A549 treated with ZK216348 at 1 μM for 4 hours (cell line): ENCODE data around the gene GJB1. TPM values are rescaled to one million over a fixed set of nuclear protein-coding genes. Genes with fewer than 3 reads are reported as not detected.

Source experiments
- total RNA-seq: library from RNA; stranded (reverse); fragments of 200-300 nt; extraction: Qiagen RNA extraction; gene quantifications from 5 replicates; pipeline ENCODE4 v1.2.3, GENCODE V29; 2022; ENCODE audit warnings: low read depth

Gene GJB1
- 0.22 TPM in 1 of 5 replicates, not detected in the others for total RNA-seq

DNA sequence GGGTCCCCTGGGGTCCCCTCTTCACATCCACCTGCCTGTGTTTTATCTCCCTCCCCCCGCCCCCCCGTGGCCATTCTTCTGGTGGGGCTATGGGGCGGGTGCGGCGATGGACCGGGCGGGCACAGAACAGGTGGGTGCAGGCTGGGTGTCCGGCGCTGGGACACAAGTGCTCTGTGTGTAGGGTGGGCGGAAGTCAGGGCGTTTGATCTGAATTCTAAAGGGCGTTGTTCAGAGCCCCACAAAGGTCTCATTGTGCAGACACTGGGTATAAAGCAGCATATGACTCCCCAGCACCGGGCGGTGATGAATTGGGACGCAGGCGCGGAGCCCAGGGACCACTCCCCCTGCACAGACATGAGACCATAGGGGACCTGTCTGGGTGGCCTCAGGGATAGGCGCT lies at the start of gene GJB1:
Gene GJB1 (plus strand): TSS at position 296 of the 400 bp plus-strand sequence. CDS start 484 bp downstream, outside the sequence.

DNA sequence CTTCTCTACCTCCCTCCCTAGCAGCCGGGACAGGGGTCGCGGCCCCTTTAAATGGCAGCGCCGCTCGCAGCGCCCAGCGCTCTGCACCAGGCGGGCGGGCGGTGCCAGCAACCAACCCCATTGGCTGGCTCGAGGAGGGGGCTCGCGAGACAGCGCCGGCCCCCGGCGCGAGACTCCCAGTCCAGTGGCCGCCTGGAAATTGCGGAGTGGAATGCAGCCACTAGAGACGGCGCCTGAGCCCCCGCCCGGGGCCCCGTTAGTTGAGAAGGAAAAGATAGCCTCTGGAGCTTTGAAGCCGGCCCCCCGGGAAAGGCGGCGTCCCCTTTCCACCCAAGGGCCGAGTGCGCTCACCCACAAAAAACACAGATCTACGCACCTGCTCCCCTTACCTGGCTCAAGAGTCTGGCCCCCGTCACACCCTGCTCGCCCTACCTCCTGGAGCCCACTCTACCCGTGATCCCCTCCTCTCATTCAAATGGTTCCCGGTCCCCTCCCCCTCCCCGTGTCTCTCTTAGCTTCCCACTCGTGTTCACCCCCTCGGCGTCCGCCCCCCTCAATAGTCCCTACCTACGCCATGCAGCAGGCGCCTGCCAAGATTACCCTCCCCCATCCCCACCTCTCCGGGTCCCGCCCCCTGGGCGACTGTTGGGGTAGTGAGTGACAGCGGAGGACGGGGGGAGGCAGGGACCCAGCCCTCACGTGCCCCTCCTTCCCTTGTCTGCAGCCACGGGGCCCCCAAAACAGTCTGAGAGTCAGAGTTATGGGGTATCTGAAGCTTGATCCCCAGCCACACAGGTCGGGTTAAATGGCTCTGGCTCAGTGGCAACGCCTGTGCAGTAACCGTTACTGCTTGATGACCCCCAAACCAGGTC lies 31.3 kb downstream of the GJB1 start, which contains the start of gene ZMYM3:
Gene ZMYM3 (minus strand): TSS at position 49 of the 872 bp plus-strand sequence. CDS start 885 bp downstream, outside the sequence.

Other genes starting within 250 kb of the GJB1 start
- 67.9 to 81.0 TPM (median 78.1 TPM) in 5 replicates for gene SNX12, start 154.9 kb upstream of the GJB1 start, total RNA-seq
- gene FOXO4, start 127.4 kb upstream of the GJB1 start, total RNA-seq, result 1.1 to 2.3 TPM (median 1.5 TPM) in 5 replicates
- not detected in 5 replicates for gene CXorf65, start 116.5 kb upstream of the GJB1 start, total RNA-seq
- 0.09 to 0.21 TPM (median 0.18 TPM) in 3 of 5 replicates, not detected in the others for gene IL2RG, start 111.6 kb upstream of the GJB1 start, total RNA-seq
- 8.3 to 14.3 TPM (median 14.0 TPM) in 5 replicates for gene MED12, start 104.6 kb upstream of the GJB1 start, total RNA-seq
- 0.94 to 1.4 TPM (median 1.2 TPM) in 5 replicates for gene NLGN3, start 78.4 kb upstream of the GJB1 start, total RNA-seq
- gene ZMYM3, start 30.9 kb downstream of the GJB1 start, total RNA-seq, result 10.7 to 15.5 TPM (median 12.8 TPM) in 5 replicates
- 344 to 455 TPM (median 405 TPM) in 5 replicates for gene NONO, start 60.4 kb downstream of the GJB1 start, total RNA-seq
- 0.83 to 1.5 TPM (median 0.99 TPM) in 5 replicates for gene ITGB1BP2, start 78.5 kb downstream of the GJB1 start, total RNA-seq
- gene TAF1, start 143.1 kb downstream of the GJB1 start, total RNA-seq, result 15.2 to 19.0 TPM (median 17.4 TPM) in 5 replicates